ENCODE data around the gene TPSAB1.

DNA sequence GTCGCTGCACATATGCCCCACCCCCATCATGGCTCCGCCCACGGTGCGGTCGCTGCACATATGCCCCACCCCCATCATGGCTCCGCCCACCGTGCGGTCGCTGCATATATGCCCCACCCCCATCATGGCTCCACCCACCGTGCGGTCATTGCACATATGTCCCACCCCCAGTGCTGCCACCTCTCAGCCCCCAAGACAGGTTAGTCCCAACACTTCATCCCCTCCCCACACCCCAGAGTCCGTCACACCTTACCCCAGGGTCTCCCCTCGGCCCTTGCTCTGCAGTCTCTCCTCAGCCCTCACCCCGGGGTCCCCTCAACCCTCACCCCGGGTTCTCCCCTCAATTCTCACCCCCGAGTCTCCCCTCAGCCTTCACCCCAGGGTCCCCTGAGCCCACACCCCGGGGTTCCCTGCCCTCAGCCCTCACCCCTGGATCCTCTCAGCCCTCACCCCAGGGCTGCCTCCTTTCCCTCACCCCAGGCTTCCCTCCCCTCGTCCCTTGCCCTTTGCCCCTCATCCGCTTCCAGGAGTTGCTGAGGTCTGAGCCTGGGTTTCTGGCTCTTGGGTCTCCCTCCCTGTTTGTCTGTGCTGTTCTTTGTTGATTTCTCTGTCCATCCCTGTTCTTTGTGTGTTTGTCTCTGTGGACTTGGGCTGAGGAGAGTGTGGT, 41.0 kb upstream of the TPSAB1 start:
- TF ChIP-seq, protein P1, sequence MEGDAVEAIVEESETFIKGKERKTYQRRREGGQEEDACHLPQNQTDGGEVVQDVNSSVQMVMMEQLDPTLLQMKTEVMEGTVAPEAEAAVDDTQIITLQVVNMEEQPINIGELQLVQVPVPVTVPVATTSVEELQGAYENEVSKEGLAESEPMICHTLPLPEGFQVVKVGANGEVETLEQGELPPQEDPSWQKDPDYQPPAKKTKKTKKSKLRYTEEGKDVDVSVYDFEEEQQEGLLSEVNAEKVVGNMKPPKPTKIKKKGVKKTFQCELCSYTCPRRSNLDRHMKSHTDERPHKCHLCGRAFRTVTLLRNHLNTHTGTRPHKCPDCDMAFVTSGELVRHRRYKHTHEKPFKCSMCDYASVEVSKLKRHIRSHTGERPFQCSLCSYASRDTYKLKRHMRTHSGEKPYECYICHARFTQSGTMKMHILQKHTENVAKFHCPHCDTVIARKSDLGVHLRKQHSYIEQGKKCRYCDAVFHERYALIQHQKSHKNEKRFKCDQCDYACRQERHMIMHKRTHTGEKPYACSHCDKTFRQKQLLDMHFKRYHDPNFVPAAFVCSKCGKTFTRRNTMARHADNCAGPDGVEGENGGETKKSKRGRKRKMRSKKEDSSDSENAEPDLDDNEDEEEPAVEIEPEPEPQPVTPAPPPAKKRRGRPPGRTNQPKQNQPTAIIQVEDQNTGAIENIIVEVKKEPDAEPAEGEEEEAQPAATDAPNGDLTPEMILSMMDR (IDR thresholded peaks at IDR 0.05; ENCODE audit: low read depth, low read length, missing input control): no peak
- no peak for TF ChIP-seq TAF1 (conservative IDR thresholded peaks at IDR 0.05)
- TF ChIP-seq, protein P2, sequence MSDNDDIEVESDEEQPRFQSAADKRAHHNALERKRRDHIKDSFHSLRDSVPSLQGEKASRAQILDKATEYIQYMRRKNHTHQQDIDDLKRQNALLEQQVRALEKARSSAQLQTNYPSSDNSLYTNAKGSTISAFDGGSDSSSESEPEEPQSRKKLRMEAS (IDR thresholded peaks at IDR 0.05): no peak
- no peak for TF ChIP-seq ZBTB33 (IDR thresholded peaks at IDR 0.05)
- no peak for TF ChIP-seq FOXA2 (IDR thresholded peaks at IDR 0.05)
- no peak for TF ChIP-seq EGR1 (IDR thresholded peaks at IDR 0.05; ENCODE audit: low read depth in 2 of 2)
- TF ChIP-seq JUND (IDR thresholded peaks at IDR 0.05): no peak
